ENCODE measurements around the gene RASSF3.

DNA sequence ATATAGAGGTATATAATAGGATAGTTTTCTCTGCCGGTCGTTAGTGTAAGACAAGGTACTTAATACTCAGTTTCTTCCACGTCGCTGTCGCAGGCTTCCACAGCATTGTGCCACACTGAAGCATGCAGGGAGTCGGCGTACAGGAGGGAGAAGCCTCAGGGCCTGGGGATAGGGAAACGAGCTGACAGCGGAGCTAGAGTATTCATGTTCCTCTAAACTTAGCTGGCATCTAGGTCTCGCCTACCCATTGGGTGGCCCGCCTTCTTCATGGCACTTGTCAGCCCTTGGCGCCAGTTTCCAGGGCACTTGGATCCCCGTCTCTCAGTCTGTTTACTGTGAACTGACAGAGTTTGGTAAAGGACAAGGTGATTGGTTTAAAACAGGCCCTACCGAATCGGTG is 75.3 kb downstream of the RASSF3 start:
- TF ChIP-seq CTCF (IDR thresholded peaks at IDR 0.05) (no peak), POLR2A (IDR thresholded peaks at IDR 0.05) (no peak)
